HG02973 (cell line): ENCODE data around the gene MS4A10.
"Not testable (repeated sequence)": the region's sequence is repeated elsewhere in the genome, so short reads cannot be mapped to it uniquely, and the experiment has no call there.

ENCODE experiments used
- ATAC-seq: cut with Tn5 transposase; IDR thresholded peaks from one replicate; pipeline ENCODE4 v1.9.1; 2021; ENCODE audit warnings: moderate library complexity; ENCODE audit not compliant: unreplicated experiment

MS4A10 gene

GRCh38 chr11:60785136-60785535, at the start of gene MS4A10:
TSS of gene MS4A10 (plus strand) at chr11:60785333. CDS start at chr11:60790336, 5,003 bp downstream.
- ATAC-seq = no peak

- no peak for ATAC-seq
These were observed 46.0 kb upstream of the MS4A10 start for GRCh38 chr11:60739114-60739513.

GRCh38 chr11:60740573-60740972, 44.6 kb upstream of the MS4A10 start:
- no peak for ATAC-seq

- no peak for ATAC-seq
These were observed 43.7 kb upstream of the MS4A10 start for GRCh38 chr11:60741421-60741820.

GRCh38 chr11:60743058-60743457, 42.1 kb upstream of the MS4A10 start:
- ATAC-seq = no peak

GRCh38 chr11:60744114-60744513, 41.0 kb upstream of the MS4A10 start:
- ATAC-seq = no peak

- ATAC-seq = no peak
These were observed 37.7 kb upstream of the MS4A10 start for GRCh38 chr11:60747359-60747873.

- ATAC-seq = no peak
These were observed 36.9 kb upstream of the MS4A10 start for GRCh38 chr11:60748225-60748624.

GRCh38 chr11:60748821-60749220, 36.3 kb upstream of the MS4A10 start:
- no peak for ATAC-seq

- no peak for ATAC-seq
These were observed 34.2 kb upstream of the MS4A10 start for GRCh38 chr11:60750911-60751310.

- ATAC-seq = no peak
These were observed 31.8 kb upstream of the MS4A10 start for GRCh38 chr11:60753309-60753708.

- no peak for ATAC-seq
These were observed 30.2 kb upstream of the MS4A10 start for GRCh38 chr11:60754887-60755286.

- ATAC-seq = no peak
These were observed 28.7 kb upstream of the MS4A10 start, which contains the start of gene MS4A15 for GRCh38 chr11:60756307-60757032. TSS of gene MS4A15 (plus strand) at chr11:60756867. CDS start at chr11:60763734, 6,867 bp downstream.

- no peak for ATAC-seq
These were observed 27.8 kb upstream of the MS4A10 start for GRCh38 chr11:60757231-60757800.

GRCh38 chr11:60758671-60759070, 26.5 kb upstream of the MS4A10 start:
- ATAC-seq = not testable (repeated sequence)

- not testable (repeated sequence) for ATAC-seq
These were observed 25.5 kb upstream of the MS4A10 start for GRCh38 chr11:60759438-60760225.

GRCh38 chr11:60761436-60762190, 23.5 kb upstream of the MS4A10 start:
- no peak for ATAC-seq

GRCh38 chr11:60762851-60763691, 22.1 kb upstream of the MS4A10 start:
- peak; percentile 61 for ATAC-seq

GRCh38 chr11:60763692-60764369, 21.3 kb upstream of the MS4A10 start:
- ATAC-seq = peak; percentile 31
